Kidney tubule cell (primary cell): ENCODE results near the gene TPO.
"Not testable (repeated sequence)": the region's sequence is repeated elsewhere in the genome, so short reads cannot be mapped to it uniquely, and the experiment has no call there.

Experiments used
- DNase-seq: peaks from one replicate; pipeline ENCODE4 v3.0.0-alpha.2; 2018; ENCODE audit warnings: low spot score

The TPO gene

DNA sequence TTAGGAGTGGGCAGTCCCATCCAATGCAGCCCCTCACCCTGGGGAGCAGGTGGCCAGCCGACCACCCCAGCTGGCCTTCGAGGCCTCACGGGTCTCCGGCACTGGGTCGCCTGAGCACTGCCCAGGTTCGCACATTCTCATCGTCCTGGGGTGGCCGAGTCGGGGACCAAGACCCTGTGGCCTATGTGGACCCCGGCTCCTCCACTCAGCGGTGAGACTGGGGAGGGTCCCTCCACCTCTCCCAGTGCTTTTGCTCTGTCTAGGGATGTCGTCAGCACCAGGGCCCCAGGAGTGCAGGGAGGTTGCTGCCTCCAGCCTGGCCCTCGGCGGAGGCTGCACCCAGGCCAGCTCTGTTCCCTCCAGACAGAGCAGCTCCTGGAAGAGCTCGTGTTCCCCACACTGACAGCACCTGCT is 89.6 kb downstream of the TPO start:
- no peak for DNase-seq

GRCh38 chr2:1503471-1504310 is 90.4 kb downstream of the TPO start:
- DNase-seq: no peak

DNA sequence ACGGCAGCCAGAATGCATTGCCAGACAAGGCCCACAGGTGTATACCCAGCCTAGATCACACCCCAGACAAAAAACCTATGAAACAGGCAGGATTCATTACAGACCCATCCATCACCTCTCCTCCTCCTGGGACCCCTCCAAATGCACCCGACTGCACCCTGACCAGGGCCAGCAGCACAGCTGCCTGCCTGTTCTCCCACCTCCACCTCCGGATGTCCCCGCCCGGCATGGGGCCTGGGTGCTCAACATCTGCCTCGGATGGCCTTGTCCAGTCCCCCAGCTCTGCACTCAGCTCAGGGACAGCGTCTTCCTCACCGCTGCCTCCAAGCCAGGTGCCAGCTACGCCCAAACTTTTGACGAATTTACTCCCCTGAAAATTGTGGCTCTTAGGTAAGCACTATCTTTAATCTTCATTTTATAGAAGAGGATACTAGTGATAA is 91.1 kb downstream of the TPO start:
- DNase-seq: no peak

- DNase-seq: no peak
Observed at GRCh38 chr2:1505031-1505441, 91.8 kb downstream of the TPO start.

- no peak for DNase-seq
Observed at GRCh38 chr2:1509271-1510065, 96.2 kb downstream of the TPO start.

DNA sequence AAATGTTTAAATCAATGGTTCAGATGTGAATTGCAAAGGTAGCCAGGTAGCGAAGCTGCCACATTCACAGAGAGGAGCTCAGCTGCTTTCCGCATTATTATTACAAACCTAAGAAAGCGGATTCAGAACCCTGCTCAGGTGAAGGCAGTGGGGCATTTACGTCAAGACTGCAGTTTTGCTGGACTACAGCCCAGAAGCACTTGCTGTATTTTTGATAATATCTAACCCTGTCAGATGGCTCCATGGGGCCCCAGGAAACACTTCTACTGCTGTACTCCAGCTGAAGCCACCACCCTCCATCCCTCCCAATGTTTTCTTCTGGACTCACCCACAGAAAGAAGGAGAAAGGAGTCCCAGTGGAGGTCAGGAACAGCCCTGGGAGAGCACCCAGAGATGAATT is 96.9 kb downstream of the TPO start:
- DNase-seq: no peak

GRCh38 chr2:1511455-1511854 is 98.2 kb downstream of the TPO start:
- DNase-seq: no peak

DNA sequence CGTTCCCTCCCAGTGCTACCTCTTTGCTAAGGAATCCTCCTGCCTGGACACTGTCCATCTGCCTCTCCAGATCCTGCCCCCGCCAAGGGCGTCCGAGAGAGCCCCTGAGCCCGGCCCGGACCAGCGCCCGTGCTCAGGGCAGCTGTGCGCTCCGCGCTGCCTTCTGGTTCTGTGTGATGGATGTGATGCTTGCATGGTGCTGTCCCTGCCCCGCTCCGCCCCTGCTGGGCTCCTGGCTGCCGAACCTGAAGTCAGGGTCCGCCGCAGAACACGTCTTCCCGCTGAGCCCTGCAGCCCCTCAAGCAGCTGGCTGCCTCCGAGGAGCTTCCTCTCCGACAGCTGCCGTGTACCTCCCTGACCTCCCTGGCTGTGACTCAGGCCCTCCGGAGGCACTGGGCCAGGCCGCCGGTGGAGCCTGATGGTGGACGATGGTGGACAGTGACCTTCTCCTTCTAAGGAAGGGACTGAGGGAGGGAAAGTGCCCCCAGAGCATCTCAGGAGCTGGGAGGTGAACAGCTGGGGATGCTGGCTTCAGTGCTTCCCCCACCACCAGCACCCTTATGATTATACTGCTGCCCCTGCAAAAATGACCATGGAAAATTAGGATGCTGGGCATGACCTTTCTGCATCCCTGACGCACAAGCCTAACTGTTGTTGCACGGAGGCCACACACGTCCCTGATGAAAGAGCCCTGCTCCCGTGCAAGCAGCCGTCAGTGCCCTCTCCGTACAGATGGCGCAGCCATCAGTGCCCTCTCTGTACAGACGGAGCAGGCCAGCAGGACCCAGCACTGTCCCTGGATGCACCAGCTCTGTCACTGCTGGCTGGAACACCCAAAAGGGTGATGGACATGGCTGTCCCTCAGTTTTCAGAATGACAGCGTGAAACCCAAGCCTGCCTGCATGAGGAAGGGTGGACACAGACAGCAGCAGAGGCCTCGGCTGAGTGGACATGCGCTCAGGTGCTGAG is 99.3 kb downstream of the TPO start:
- DNase-seq: no peak

GRCh38 chr2:1514391-1515072 is 101.3 kb downstream of the TPO start:
- DNase-seq: no peak

DNA sequence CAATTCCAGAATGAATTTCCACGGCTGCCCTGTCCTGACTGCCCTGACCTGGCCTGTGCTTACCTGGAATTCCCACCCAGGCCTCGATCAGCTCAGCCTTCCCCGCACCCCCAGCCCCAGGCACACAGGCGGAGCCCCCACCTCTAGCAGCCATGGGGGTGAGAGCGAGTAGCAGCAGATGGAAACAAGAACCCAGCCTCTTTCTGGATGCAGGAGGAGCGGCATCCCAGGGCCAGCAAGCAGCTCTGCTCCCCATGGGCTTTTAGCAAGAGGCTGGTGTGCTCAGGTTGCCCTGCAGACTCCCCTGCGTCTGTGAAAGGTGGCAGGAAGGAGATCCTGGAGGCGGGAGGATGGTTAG is 101.8 kb downstream of the TPO start:
- no peak for DNase-seq

- no peak for DNase-seq
Observed at GRCh38 chr2:1515986-1516797, 102.9 kb downstream of the TPO start.

DNA sequence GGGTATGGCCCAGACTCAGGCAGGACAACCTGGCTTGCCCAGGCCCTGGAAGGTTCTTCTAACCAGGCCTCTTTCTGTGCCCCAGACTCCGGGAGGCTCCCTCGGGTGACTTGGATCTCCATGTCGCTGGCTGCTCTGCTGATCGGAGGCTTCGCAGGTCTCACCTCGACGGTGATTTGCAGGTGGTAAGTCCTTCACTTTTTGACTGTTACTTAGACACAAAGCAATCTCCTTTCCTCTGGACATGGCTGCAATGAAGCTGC is 103.5 kb downstream of the TPO start:
- DNase-seq: no peak

- not testable (repeated sequence) for DNase-seq
Observed at GRCh38 chr2:1517291-1517690, 104.0 kb downstream of the TPO start.

DNA sequence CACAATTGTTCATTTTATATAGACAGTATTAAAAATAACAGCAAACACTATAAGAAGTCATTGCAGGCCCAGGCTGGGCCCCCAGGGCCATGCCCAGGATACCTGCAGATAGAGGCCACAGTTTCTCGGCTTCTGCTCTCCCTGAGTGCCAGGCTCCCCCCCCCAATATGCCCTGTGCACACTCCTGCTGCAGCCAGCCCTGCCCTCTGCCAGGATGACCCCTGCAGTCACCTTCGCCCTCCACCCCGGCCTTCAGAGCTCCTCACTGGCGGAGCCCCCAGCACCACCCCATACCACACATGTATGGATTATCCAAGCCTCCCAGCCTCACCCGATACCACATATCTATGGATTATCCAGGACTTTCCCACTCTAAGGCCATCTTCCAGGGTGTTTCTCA is 104.5 kb downstream of the TPO start:
- DNase-seq: no peak

- no peak for DNase-seq
Observed at GRCh38 chr2:1518331-1518803, 105.1 kb downstream of the TPO start.

- DNase-seq: no peak
Observed at GRCh38 chr2:1518867-1519530, 105.7 kb downstream of the TPO start.

DNA sequence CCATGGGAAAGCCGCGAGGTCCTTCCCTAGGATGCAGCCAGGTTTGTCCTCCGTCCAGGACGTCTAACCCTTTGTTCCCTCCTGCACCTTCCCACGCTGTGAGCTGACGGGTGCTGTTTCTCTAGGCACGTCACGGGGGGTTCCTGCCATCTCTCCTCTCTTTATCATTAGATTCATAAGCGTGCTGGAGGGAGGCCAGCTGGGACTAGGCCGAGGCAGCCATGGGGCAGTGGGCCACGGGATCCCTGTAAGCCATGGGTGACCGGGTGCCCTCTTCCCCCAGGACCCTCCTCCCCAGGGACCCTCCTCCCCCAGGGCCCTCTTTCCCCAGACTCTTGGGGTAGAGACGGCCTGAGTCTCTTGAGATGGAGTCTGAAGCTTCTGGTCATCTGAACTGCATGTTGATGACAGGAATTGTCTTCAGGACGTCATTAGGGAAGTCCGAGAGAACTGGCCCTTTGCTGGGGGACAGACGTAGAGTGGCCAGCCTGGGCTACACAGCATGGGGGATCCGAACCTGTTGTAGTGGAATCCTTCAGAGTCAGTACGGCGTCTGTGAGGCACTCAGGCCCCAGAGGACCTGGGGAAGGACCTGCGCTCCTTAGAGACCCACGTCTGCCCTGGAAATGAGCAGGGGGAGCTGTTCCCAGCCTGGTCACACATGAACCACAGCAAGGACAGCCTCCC is 108.1 kb downstream of the TPO start:
- no peak for DNase-seq

DNA sequence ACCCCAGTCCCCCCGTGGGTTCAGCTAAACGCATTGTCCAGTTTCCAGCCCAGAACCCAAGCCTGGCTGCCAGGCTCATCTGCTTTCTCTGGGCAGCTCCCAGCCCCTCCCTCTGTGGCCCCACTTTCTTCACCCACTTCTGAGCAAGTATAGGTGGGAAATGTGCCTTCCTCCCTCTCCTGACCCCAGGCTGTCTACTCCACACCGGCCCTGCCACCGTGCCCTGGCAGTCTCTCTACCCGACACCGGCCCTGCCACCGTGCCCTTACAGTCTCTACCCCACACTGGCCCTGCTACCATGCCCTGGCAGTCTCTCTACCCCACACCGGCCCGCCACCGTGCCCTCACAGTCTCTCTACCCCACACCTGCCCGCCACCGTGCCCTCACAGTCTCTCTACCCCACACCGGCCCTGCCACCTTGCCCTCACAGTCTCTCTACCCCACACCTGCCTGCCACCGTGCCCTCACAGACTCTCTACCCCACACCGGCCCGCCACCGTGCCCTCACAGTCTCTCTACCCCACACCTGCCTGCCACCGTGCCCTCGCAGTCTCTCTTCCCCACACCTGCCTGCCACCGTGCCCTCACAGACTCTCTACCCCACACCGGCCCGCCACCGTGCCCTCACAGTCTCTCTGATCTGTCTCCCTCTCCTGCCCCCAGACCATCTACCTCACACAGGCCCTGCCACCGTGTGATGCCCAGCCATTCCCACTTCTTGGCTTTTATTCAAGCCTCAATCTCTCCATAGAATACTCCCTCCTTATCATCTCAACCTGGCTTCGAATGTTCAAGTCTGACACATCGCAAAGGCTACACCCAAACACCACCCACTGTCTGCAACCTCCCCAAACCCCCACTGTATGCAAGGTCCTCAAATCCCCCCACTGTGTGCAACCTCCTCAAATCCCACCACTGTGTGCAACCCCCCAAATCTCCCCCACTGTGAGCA is 108.9 kb downstream of the TPO start:
- DNase-seq: no peak
